Smooth muscle cell of the pulmonary artery (primary cell): Measurements from ENCODE around the gene SLC35E1. TPM values are rescaled to one million over a fixed set of nuclear protein-coding genes. Genes with fewer than 3 reads are reported as not detected.

ENCODE experiments used
- total RNA-seq: library from RNA; depleted of rRNA; stranded (reverse); fragments of >200 nt; gene quantifications from 2 replicates; pipeline ENCODE4 v1.2.3, GENCODE V29; 2014

Gene SLC35E1
- total RNA-seq = 57.2 and 65.5 TPM in 2 replicates

GRCh38 chr19:16572332-16573211 is at the start of gene SLC35E1:
SLC35E1 (minus strand) TSS chr19:16572415; CDS start chr19:16572364, 51 bp downstream.

GRCh38 chr19:16542045-16542909 is 29.9 kb downstream of the SLC35E1 start, which contains the start of gene CHERP:
CHERP (minus strand) TSS chr19:16542437; CDS start chr19:16542378, 59 bp downstream.

Other genes starting within 250 kb of the SLC35E1 start
- 5.1 and 11.7 TPM in 2 replicates for gene KLF2, start 247.6 kb downstream of the SLC35E1 start, total RNA-seq
- gene EPS15L1, start 100.4 kb downstream of the SLC35E1 start, total RNA-seq = 11.4 and 16.8 TPM in 2 replicates
- not detected in 2 replicates for gene CALR3, start 76.2 kb downstream of the SLC35E1 start, total RNA-seq
- gene C19orf44, start 76.0 kb downstream of the SLC35E1 start, total RNA-seq = 3.5 and 4.5 TPM in 2 replicates
- gene CHERP, start 30.0 kb downstream of the SLC35E1 start, total RNA-seq = 8.2 and 9.3 TPM in 2 replicates
- 5.9 and 7.0 TPM in 2 replicates for gene MED26, start 55.8 kb upstream of the SLC35E1 start, total RNA-seq
- gene SMIM7, start 87.7 kb upstream of the SLC35E1 start, total RNA-seq = 50.0 and 62.9 TPM in 2 replicates
- 5.1 and 8.3 TPM in 2 replicates for gene TMEM38A, start 88.7 kb upstream of the SLC35E1 start, total RNA-seq
- gene NWD1, start 147.4 kb upstream of the SLC35E1 start, total RNA-seq = 0.17 and 0.26 TPM in 2 replicates